IMR-90 (cell line): ENCODE measurements around the gene EFNA5. TPM values are rescaled to one million over a fixed set of nuclear protein-coding genes. Genes with fewer than 3 reads are reported as not detected.

Source experiments
- ATAC-seq: fragments of 200-7000 bp; cut with Tn5 transposase; 2 replicates; pipeline ENCODE4 v1.9.1; 2020; ENCODE audit warnings: low read depth, mild to moderate bottlenecking, moderate library complexity
- BruUV-seq: library from RNA; stranded (reverse); fragments of 400-500 nt; replicated peaks from 2 replicates; lab custom pipeline; 2021; lab: Mats Ljungman, UMichigan
- CTCF ChIA-PET: fragments of 300-600 bp; formaldehyde crosslinking; extraction: SDS; loops from one replicate; lab custom pipeline; 2021; ENCODE audit warnings: antibody characterized with exemption; lab: Yijun Ruan, JAX
- POLR2A ChIA-PET: fragments of 300-600 bp; sonication (Branson Sonifier 250); formaldehyde crosslinking; loops from one replicate; lab custom pipeline; 2022; ENCODE audit warnings: antibody characterized with exemption; ENCODE audit not compliant: unreplicated experiment; lab: Charles Lee
- DNase-seq: peaks from one replicate; pipeline ENCODE4 v3.0.0; 2013
- H2AFZ ChIP-seq: replicated peaks from 2 replicates; pipeline ENCODE3; 2013; ENCODE audit warnings: low read length, mild to moderate bottlenecking; ENCODE audit not compliant: poor library complexity
- H2AK5ac ChIP-seq: 2 replicates; pipeline ENCODE4 v1.6.1; 2013; ENCODE audit warnings: low read depth, low read length, inconsistent platforms
- H2AK9ac ChIP-seq: replicated peaks from 2 replicates; pipeline ENCODE3; 2013; ENCODE audit warnings: mild to moderate bottlenecking, low read depth, low read length, moderate library complexity; ENCODE audit not compliant: poor library complexity
- H2BK120ac ChIP-seq: 2 replicates; pipeline ENCODE4 v1.6.1; 2013; ENCODE audit warnings: low read depth, low read length, inconsistent platforms
- H2BK15ac ChIP-seq: 3 replicates; pipeline ENCODE4 v1.6.1; 2013; ENCODE audit warnings: low read depth, low read length, inconsistent platforms
- H2BK20ac ChIP-seq: 2 replicates; pipeline ENCODE4 v1.6.1; 2013; ENCODE audit warnings: low read depth, mild to moderate bottlenecking, inconsistent platforms, low read length, moderate library complexity
- H2BK5ac ChIP-seq: 2 replicates; pipeline ENCODE4 v1.6.1; 2013; ENCODE audit warnings: mild to moderate bottlenecking, low read depth, low read length, inconsistent platforms; ENCODE audit not compliant: poor library complexity, severe bottlenecking
- H3K14ac ChIP-seq: replicated peaks from 2 replicates; pipeline ENCODE4 v1.6.1; 2013; ENCODE audit warnings: low read depth, low read length, inconsistent platforms
- H3K18ac ChIP-seq: 2 replicates; pipeline ENCODE4 v1.6.1; 2013; ENCODE audit warnings: low read depth, low read length, control low read depth
- H3K23ac ChIP-seq: 2 replicates; pipeline ENCODE4 v1.6.1; 2013; ENCODE audit warnings: low read depth, low read length, inconsistent platforms
- H3K27ac ChIP-seq: 2 replicates; pipeline ENCODE4 v1.5.1; 2013; ENCODE audit warnings: mild to moderate bottlenecking, control low read depth, low read length; ENCODE audit not compliant: insufficient read depth
- H3K27me3 ChIP-seq: 2 replicates; pipeline ENCODE4 v1.6.1; 2013; ENCODE audit warnings: low read length; ENCODE audit not compliant: control insufficient read depth, insufficient read depth
- H3K36me3 ChIP-seq: 2 replicates; pipeline ENCODE4 v1.6.1; 2013; ENCODE audit warnings: low read length, mixed read lengths; ENCODE audit not compliant: control insufficient read depth, insufficient read depth
- H3K4ac ChIP-seq: 2 replicates; pipeline ENCODE4 v1.6.1; 2013; ENCODE audit warnings: low read depth, low read length, inconsistent platforms
- H3K4me1 ChIP-seq: 2 replicates; pipeline ENCODE4 v1.6.1; 2013; ENCODE audit warnings: low read length, mixed read lengths; ENCODE audit not compliant: control insufficient read depth, insufficient read depth
- H3K4me2 ChIP-seq: 2 replicates; pipeline ENCODE4 v1.6.1; 2013; ENCODE audit warnings: low read depth, mild to moderate bottlenecking, control low read depth, low read length, moderate library complexity
- H3K4me3 ChIP-seq: 2 replicates; pipeline ENCODE4 v1.5.1; 2013; ENCODE audit warnings: low read depth, mild to moderate bottlenecking, control low read depth, low read length, moderate library complexity; ENCODE audit not compliant: insufficient read depth
- H3K56ac ChIP-seq: 2 replicates; pipeline ENCODE4 v1.6.1; 2013; ENCODE audit warnings: low read length, inconsistent platforms; ENCODE audit not compliant: insufficient read depth; ENCODE audit errors: extremely low read depth
- H3K79me1 ChIP-seq, 2 experiments: 2 replicates each; pipeline ENCODE4 v1.6.1; 2013; ENCODE audit warnings: low read length in 2 of 2, inconsistent platforms in 1 of 2, low read depth in 1 of 2
- H3K9ac ChIP-seq: 2 replicates; pipeline ENCODE4 v1.6.1; 2013; ENCODE audit warnings: low read depth, low read length, control low read depth
- H3K9me1 ChIP-seq: 2 replicates; pipeline ENCODE4 v1.6.1; 2013; ENCODE audit warnings: low read length, inconsistent platforms; ENCODE audit not compliant: insufficient read depth
- H3K9me3 ChIP-seq: 2 replicates; pipeline ENCODE4 v1.6.1; 2013; ENCODE audit warnings: low read length; ENCODE audit not compliant: control insufficient read depth, insufficient read depth
- H4K20me1 ChIP-seq: 2 replicates; pipeline ENCODE4 v1.6.1; 2013; ENCODE audit warnings: low read length, inconsistent platforms; ENCODE audit not compliant: insufficient read depth
- H4K5ac ChIP-seq: 2 replicates; pipeline ENCODE4 v1.6.1; 2013; ENCODE audit warnings: mild to moderate bottlenecking, low read depth, low read length, control low read depth
- H4K8ac ChIP-seq, 2 experiments: 2 replicates each; pipeline ENCODE4 v1.6.1; 2013; ENCODE audit warnings: low read depth in 2 of 2, low read length in 2 of 2, control low read depth in 1 of 2, inconsistent platforms in 1 of 2
- H4K91ac ChIP-seq: 2 replicates; pipeline ENCODE4 v1.6.1; 2013; ENCODE audit warnings: low read depth, low read length, inconsistent platforms; ENCODE audit not compliant: insufficient read depth
- BHLHE40 ChIP-seq: fragments of 150-350 bp; IDR thresholded peaks from 2 replicates; pipeline ENCODE4 v1.6.1; 2016; ENCODE audit warnings: mild to moderate bottlenecking, low read depth, low read length
- CEBPB ChIP-seq: IDR thresholded peaks from 2 replicates; pipeline ENCODE4 v1.6.1; 2012; ENCODE audit warnings: low read depth, low read length, improper control_type of control experiment
- CHD1 ChIP-seq: IDR thresholded peaks from 2 replicates; pipeline ENCODE4 v1.6.1; 2012; ENCODE audit warnings: low read depth, low read length, improper control_type of control experiment
- CTCF ChIP-seq: conservative IDR thresholded peaks from 2 replicates; pipeline ENCODE4 v1.5.1; 2012; ENCODE audit warnings: mild to moderate bottlenecking, low read depth, low read length, improper control_type of control experiment
- ELK1 ChIP-seq: fragments of 150-350 bp; IDR thresholded peaks from 2 replicates; pipeline ENCODE4 v1.6.1; 2016; ENCODE audit warnings: low read depth, mild to moderate bottlenecking, low read length, moderate library complexity, borderline replicate concordance
- FOS ChIP-seq: fragments of 150-350 bp; IDR thresholded peaks from 2 replicates; pipeline ENCODE4 v1.6.1; 2016; ENCODE audit warnings: low read depth, low read length
- MAFK ChIP-seq: IDR thresholded peaks from 2 replicates; pipeline ENCODE4 v1.6.1; 2012; ENCODE audit warnings: low read depth, low read length, improper control_type of control experiment
- MAZ ChIP-seq: IDR thresholded peaks from 2 replicates; pipeline ENCODE4 v1.6.1; 2012; ENCODE audit warnings: low read depth, mild to moderate bottlenecking, low read length, improper control_type of control experiment, moderate library complexity, borderline replicate concordance
- MXI1 ChIP-seq: IDR thresholded peaks from 2 replicates; pipeline ENCODE4 v1.6.1; 2012; ENCODE audit warnings: low read depth, mild to moderate bottlenecking, low read length, moderate library complexity, borderline replicate concordance
- NFE2L2 ChIP-seq: fragments of 150-350 bp; IDR thresholded peaks from 2 replicates; pipeline ENCODE4 v1.6.1; 2016; ENCODE audit warnings: low read depth, mild to moderate bottlenecking, low read length
- POLR2A ChIP-seq: IDR thresholded peaks from 2 replicates; pipeline ENCODE4 v1.6.1; 2012; ENCODE audit warnings: mild to moderate bottlenecking, low read depth, low read length
- RAD21 ChIP-seq: IDR thresholded peaks from 2 replicates; pipeline ENCODE4 v1.6.1; 2012; ENCODE audit warnings: low read length, improper control_type of control experiment
- RCOR1 ChIP-seq: IDR thresholded peaks from 2 replicates; pipeline ENCODE4 v1.6.1; 2012; ENCODE audit warnings: mild to moderate bottlenecking, low read length, improper control_type of control experiment; ENCODE audit not compliant: insufficient replicate concordance
- RFX5 ChIP-seq: IDR thresholded peaks from 2 replicates; pipeline ENCODE4 v1.8.0; 2012; ENCODE audit warnings: low read depth, mild to moderate bottlenecking, low read length, moderate library complexity
- SMC3 ChIP-seq: fragments of 150-350 bp; IDR thresholded peaks from 2 replicates; pipeline ENCODE4 v1.6.1; 2016; ENCODE audit warnings: low read depth, mild to moderate bottlenecking, antibody characterized with exemption, low read length, moderate library complexity
- USF2 ChIP-seq: fragments of 150-350 bp; IDR thresholded peaks from 2 replicates; pipeline ENCODE4 v1.6.1; 2017; ENCODE audit warnings: mild to moderate bottlenecking, antibody characterized with exemption, low read length, low read depth
- WGBS, 2 experiments: methylation state at CpG; one replicate each; pipeline versions ENCODE4 v1.1.5 to v1.1.7; 2013; ENCODE audit warnings: missing lambda C conversion rate in 2 of 2; ENCODE audit not compliant: insufficient read length in 1 of 2; ENCODE audit errors: extremely low coverage in 2 of 2; 5-methylcytosine and 5-hydroxymethylcytosine counted together
- dilution Hi-C: fragments of 300-500 bp; cut with HindIII; formaldehyde crosslinking; loops from one replicate; pipeline ENCODE4 v1.14.3; 2018; ENCODE audit warnings: low sequenced_read_pairs; ENCODE audit not compliant: unreplicated experiment
- in situ Hi-C: fragments of 300-500 bp; cut with MboI; formaldehyde crosslinking; loops from 3 replicates; pipeline ENCODE4 v1.14.3; 2019; ENCODE audit warnings: low sequenced_read_pairs, inconsistent platforms, mixed read lengths
- intact Hi-C: fragments of 100-400 bp; cut with micrococcal nuclease; formaldehyde crosslinking; loops from 2 replicates; pipeline ENCODE4 v1.10.0; 2022
- polyA plus RNA-seq, 3 experiments: library from polyadenylated mRNA; depleted of rRNA; stranded (reverse); fragments of >200 nt; gene quantifications; 2 replicates each; pipeline ENCODE4 v1.2.3, GENCODE V29; 2012; ENCODE audit warnings: low replicate concordance in 1 of 3
- total RNA-seq: library from RNA; depleted of rRNA; stranded (reverse); fragments of >200 nt; gene quantifications from 2 replicates; pipeline ENCODE4 v1.2.3, GENCODE V29; 2012

The EFNA5 gene
- total and polyA plus RNA-seq, 2 of the 4 experiments (the other 2 are of a cell fraction) = 1.5 to 1.6 TPM

GRCh38 chr5:107524111-107524510 is 146.6 kb downstream of the EFNA5 start:
- H4K5ac ChIP-seq = no peak overlapping the region
- ATAC-seq (no peak), DNase-seq (no peak)
- H2BK5ac ChIP-seq = no peak overlapping the region
- H3K9me3 ChIP-seq = no peaks in the 10 kb centered on the region
- H3K9ac ChIP-seq = no peak overlapping the region
- no peaks in the 10 kb centered on the region for H3K9me1 ChIP-seq
- H4K91ac ChIP-seq = no peak overlapping the region
- peaks cover 3% of the 10 kb centered on the region for H3K4me1 ChIP-seq
- WGBS, 2 experiments = no CpG with 5 or more reads among the region's 2 CpGs
- H3K18ac ChIP-seq = no peak overlapping the region
- no peak overlapping the region for H3K14ac ChIP-seq
- no peak overlapping the region for H3K4me2 ChIP-seq
- H2BK20ac ChIP-seq = no peak overlapping the region
- no peak overlapping the region for H3K23ac ChIP-seq
- H2BK15ac ChIP-seq = no peak overlapping the region
- no peak overlapping the region for H2AK5ac ChIP-seq
- no peak overlapping the region for H4K8ac ChIP-seq
- H3K56ac ChIP-seq = no peak overlapping the region
- no peaks in the 10 kb centered on the region for H3K27me3 ChIP-seq
- POLR2A ChIA-PET = no interaction called here
- no peaks in the 10 kb centered on the region for H3K36me3 ChIP-seq
- no peak overlapping the region for H2AFZ ChIP-seq
- CTCF ChIA-PET = interaction anchor here (0.5 to 1.4 kb wide), 3 partner anchors 10 to 352 kb away, joined by 3 read pairs; no protein-coding TSS in a partner anchor
- no peak overlapping the region for H3K4me3 ChIP-seq
- BruUV-seq = no TSS peak
- no peak overlapping the region for H2AK9ac ChIP-seq
- dilution Hi-C loops (no loop called here), in situ Hi-C loops (no loop called here), intact Hi-C loops (loop anchor here (2.0 kb wide), 1 partner anchor 67 kb away; no protein-coding TSS in a partner anchor)
- no peak overlapping the region for H2BK120ac ChIP-seq
- H3K27ac ChIP-seq = no peak overlapping the region
- H3K4ac ChIP-seq = no peak overlapping the region
- no peaks in the 10 kb centered on the region for H4K20me1 ChIP-seq
- H3K79me1 ChIP-seq = 0 out of 4 replicates have a peak, but pooled peaks cover 0 to 2% of the 10 kb centered on the region in 2 experiments
- no peak for TF ChIP-seq USF2
- TF ChIP-seq ELK1 = no peak
- no peak for TF ChIP-seq MAFK
- TF ChIP-seq BHLHE40 = no peak
- TF ChIP-seq CTCF = no peak
- no peak for TF ChIP-seq POLR2A
- no peak for TF ChIP-seq NFE2L2
- TF ChIP-seq RFX5 = no peak
- TF ChIP-seq MAZ = no peak
- no peak for TF ChIP-seq RCOR1
- TF ChIP-seq RAD21 = no peak
- no peak for TF ChIP-seq CHD1
- TF ChIP-seq FOS = no peak
- TF ChIP-seq CEBPB = no peak
- TF ChIP-seq SMC3 = no peak
- TF ChIP-seq MXI1 = no peak
